Measurements from ENCODE around the gene SERPINB6.

DNA sequence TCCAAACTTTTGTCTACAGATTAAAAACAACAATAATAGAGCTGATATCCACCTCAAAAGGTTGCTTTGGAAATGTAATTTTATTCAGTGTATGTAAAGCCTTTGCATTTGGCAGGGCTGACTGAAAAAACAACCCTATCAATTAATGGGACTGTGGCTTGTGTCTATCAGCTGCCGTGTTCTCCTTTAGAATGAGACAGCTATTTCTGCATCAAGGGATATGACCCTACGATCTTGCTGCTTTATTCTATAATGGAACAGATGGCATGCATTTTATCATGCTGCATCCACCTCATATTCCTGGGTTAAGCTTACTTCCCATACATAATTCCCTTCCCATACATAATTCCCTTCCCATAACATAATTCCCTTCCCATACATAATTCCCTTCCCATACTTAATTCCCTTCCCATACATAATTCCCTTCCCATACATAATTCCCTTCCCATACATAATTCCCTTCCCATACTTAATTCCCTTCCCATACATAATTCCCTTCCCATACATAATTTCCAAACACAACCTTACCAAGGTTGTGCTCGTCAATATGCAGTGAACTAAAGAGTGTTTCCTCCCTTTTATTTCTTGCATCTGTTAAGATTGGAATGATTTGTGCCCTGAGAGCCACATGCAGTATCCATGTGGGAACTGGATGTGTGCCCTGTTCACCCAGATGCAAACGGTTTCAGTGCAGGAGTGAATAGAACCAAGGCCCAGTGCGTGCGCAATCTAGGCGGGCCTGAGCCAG lies 26.8 kb downstream of the SERPINB6 start:
- TF ChIP-seq POLR2A (IDR thresholded peaks at IDR 0.05; ENCODE audit: low read length), result no peak
- TF ChIP-seq GATA1 (IDR thresholded peaks at IDR 0.05; ENCODE audit: low read depth, low read length), result no peak

Measured in erythroblast (primary cell).